ENCODE data around the gene ATG10.

Gene ATG10

DNA sequence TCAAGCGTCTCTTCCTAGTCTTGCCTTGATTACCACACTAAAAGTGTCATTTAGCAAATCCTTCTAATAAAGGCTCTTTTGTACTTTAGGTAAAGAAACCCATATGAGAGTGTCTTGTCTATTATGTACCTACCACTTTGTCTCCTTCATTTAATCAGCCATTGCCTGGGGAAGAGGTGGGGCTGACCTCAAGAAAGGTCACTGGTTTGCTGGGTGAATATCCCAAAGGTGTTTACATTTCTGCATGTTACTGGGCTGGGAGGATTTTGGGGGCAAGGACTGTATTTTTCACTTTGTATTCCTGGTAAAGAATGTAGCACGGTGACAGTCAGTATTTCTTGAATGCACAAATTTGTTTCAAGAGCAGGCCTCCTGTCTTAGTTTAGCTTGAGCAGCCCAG is 318.2 kb downstream of the ATG10 start:
- no peak for DNase-seq

DNA sequence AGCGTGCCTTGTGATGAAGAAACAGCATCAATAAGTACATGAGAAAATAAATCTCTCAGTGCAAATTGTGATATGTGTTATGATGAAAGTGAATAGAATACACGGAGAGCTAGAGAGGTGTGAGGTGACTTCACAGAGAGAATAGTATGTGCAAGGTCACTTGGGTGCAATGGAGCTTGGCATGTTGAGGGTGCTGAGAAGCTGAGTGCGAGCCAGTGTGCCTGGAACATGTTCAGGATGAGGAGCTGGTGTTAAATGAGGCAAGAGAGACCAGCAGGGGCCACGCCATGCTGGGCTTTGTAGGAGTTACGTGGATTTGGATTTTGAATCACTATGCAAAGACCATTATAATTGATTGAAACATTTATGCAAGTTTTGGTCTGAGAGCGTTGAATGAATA is 319.1 kb downstream of the ATG10 start:
- DNase-seq, result no peak

DNA sequence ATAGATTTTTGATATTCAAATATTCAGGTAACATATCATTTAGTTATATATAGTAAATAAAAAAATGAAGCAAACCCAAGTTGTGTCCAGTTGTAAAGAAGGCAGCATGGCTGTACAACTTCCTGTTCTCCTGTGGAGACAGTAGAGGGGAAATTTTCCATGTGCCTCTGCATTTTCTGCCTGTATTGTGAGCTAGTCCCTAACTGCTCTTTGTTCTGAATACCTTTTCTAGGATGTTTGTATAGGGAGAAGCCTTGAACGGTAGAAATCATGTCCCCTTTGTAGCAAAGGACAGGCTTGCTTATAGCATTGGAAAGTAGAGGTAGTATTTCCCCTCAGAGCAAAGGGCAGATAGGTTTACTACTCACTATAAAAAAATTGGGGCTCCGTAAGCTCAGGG is 319.6 kb downstream of the ATG10 start:
- DNase-seq, result no peak

DNA sequence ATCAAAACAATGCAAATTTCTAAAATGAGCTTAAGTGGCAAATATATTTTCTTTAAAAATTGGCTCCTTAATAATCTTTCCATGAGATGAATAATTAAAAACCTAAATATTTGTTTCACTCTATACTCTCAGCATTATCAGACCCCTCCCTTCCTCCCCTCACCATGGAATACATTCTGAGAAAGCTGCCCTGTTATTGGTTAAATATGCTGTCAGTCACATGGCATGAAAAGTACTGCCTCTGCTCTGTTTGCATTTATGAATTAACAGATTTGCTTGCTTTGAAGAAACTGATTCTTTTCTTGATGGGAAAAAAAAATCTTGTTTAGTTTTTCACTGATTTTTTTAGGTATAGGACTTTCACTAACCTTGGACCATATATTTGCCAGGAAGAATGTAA is 323.3 kb downstream of the ATG10 start:
- DNase-seq, result no peak

DNA sequence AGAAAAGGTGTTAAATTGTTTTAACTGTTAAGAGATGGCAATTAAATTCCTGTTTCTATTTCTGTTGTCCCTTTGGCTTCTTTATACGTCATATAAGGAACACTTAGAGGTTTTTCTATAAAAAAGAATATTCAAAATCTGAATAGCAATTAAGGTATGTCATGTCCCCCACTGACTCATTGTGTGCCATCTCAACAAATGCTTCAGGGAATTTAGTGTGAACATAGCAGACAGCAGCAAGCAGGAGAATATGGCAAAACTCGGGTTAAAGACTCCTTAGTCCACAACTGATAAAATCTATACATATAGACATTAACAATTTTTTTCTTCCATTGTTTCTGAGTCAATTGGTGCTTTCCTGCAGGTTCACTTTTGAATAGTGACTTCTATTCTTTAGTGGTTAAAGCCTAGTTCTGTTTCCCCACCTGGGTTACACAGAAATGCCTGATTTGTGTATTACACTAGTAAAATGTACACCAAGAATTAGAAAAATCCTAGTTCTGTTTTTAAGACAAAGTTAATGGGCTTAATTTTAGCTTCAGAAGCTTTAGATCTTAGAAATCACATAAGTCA is 324.2 kb downstream of the ATG10 start:
- no peak for DNase-seq

DNA sequence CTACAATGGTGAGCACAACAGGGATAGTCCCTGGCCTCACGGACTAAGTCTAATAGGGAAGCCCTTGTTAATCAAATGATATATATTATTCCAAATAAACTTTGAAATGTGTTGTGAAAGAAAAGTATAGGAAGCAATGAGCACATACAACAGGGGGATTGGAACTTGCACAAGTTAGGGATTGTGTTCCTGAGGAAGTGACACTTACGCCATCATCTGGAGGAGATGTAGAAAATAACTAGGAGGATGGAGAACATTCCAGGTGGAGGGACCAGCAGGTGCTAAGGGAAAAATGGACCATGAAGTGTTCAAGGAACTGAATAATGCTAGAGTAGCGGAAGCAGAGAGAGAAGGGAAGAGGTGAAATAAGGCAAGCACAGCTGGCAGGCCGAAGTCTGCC is 325.1 kb downstream of the ATG10 start:
- DNase-seq, result no peak

DNA sequence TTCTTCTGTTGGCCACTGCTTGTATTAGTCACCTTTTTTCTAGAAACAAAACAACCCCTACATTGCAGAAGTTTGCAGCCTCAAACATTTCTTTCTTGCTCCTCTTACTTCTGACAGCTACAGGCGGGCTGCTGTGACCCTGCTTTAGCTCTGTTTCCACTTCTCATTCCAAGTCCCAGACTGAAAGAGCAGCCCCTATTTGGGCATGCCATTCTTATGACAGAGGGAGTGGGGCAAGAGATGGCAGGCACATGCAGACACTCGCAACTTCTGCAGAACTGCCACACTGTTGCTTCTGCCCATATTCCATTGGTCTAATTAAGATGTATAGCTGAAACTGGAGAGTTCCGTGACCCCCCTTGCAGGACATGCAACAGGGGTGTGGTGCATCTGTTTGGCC is 325.9 kb downstream of the ATG10 start:
- DNase-seq, result no peak

DNA sequence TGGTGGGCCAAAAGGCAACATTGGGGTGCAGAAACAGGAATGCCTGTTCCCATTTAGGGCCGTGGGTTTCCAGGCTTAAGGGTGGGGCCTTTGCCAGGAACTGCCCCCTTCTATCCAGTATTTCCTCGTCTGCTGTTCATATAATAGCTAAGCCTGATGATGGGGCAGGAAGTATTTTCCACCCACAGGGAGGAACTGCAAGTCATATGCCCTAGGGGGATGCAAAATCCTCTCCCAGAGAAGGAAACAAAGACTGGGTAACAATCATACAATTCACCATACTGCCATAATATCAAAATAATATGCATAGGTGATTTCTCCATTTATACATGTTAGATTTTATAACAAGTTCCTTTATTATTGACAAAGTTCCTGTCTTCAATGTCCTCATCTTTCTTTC is 326.8 kb downstream of the ATG10 start:
- no peak for DNase-seq

DNA sequence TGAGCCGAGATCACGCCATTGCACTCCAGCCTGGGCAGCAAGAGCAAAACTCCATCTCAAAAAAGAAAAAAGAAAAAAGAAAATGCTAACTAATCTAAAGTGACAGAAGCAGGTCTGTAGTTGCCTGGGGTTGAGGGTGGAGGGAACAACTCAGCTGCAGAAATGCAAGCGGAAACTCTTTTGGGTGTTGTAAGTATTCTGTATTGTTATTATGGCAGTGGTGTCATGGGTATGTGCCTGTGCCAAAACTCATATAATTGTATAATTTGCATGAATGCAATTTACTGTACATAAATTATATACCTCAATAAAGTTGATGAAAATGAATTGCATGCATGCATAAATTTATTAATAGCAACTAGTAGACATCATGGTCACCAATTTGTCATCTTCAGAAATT is 329.4 kb downstream of the ATG10 start:
- no peak for DNase-seq
